ENCODE data around the gene SMAD5.

SMAD5 gene

GRCh38 chr5:136103118-136103517 lies 29.5 kb upstream of the SMAD5 start:
- Mint-ChIP-seq H3K36me3 (ENCODE audit: low read depth) (no peaks in the 10 kb centered on the region), H3K4me3 (no peak overlapping the region), H3K4me1 (peaks cover 11% of the 10 kb centered on the region), H3K27me3 (ENCODE audit: low read depth, poor library complexity) (peaks cover 11% of the 10 kb centered on the region), H3K9me3 (no peaks in the 10 kb centered on the region), H3K27ac (no peak overlapping the region)
- no peak for TF ChIP-seq CTCF (IDR thresholded peaks at IDR 0.05)
- no peak for DNase-seq

GRCh38 chr5:136104306-136104965 lies 28.2 kb upstream of the SMAD5 start:
- H3K4me3 Mint-ChIP-seq: no peak overlapping the region
- no peaks in the 10 kb centered on the region for H3K9me3 Mint-ChIP-seq
- no peaks in the 10 kb centered on the region for H3K36me3 Mint-ChIP-seq (ENCODE audit: low read depth)
- TF ChIP-seq CTCF (IDR thresholded peaks at IDR 0.05): no peak
- peaks cover 11% of the 10 kb centered on the region for H3K4me1 Mint-ChIP-seq
- peaks cover 9% of the 10 kb centered on the region for H3K27me3 Mint-ChIP-seq (ENCODE audit: low read depth, poor library complexity)
- H3K27ac Mint-ChIP-seq: no peak overlapping the region
- DNase-seq: no peak

GRCh38 chr5:136106351-136107031 lies 26.2 kb upstream of the SMAD5 start:
- Mint-ChIP-seq H3K4me3 (no peak overlapping the region), H3K36me3 (ENCODE audit: low read depth) (no peaks in the 10 kb centered on the region), H3K4me1 (peaks cover 11% of the 10 kb centered on the region), H3K9me3 (no peaks in the 10 kb centered on the region), H3K27ac (no peak overlapping the region), H3K27me3 (ENCODE audit: low read depth, poor library complexity) (peaks cover 9% of the 10 kb centered on the region)
- TF ChIP-seq CTCF (IDR thresholded peaks at IDR 0.05): no peak
- DNase-seq: no peak

GRCh38 chr5:136108180-136108611 lies 24.4 kb upstream of the SMAD5 start:
- peaks cover 11% of the 10 kb centered on the region for H3K4me1 Mint-ChIP-seq
- no peak for DNase-seq
- TF ChIP-seq CTCF (IDR thresholded peaks at IDR 0.05): no peak
- H3K27me3 Mint-ChIP-seq (ENCODE audit: low read depth, poor library complexity): peaks cover 9% of the 10 kb centered on the region
- no peak overlapping the region for H3K4me3 Mint-ChIP-seq
- no peaks in the 10 kb centered on the region for H3K9me3 Mint-ChIP-seq
- no peak overlapping the region for H3K27ac Mint-ChIP-seq
- H3K36me3 Mint-ChIP-seq (ENCODE audit: low read depth): no peaks in the 10 kb centered on the region

GRCh38 chr5:136108766-136109165 lies 23.9 kb upstream of the SMAD5 start:
- no peak for DNase-seq
- H3K4me3 Mint-ChIP-seq: no peak overlapping the region
- TF ChIP-seq CTCF (IDR thresholded peaks at IDR 0.05): no peak
- no peaks in the 10 kb centered on the region for H3K9me3 Mint-ChIP-seq
- H3K4me1 Mint-ChIP-seq: peaks cover 11% of the 10 kb centered on the region
- no peak overlapping the region for H3K27ac Mint-ChIP-seq
- H3K36me3 Mint-ChIP-seq (ENCODE audit: low read depth): no peaks in the 10 kb centered on the region
- H3K27me3 Mint-ChIP-seq (ENCODE audit: low read depth, poor library complexity): peaks cover 9% of the 10 kb centered on the region
